DMS53 (cell line): ENCODE results near the gene LCOR.

ENCODE experiments used
- DNase-seq: peaks from one replicate; lab custom pipeline; 2025; lab: John Stamatoyannopoulos, UW

LCOR gene

GRCh38 chr10:96935810-96936209 is 103.7 kb downstream of the LCOR start:
- DNase-seq, result no peak

- DNase-seq, result peak; percentile 54
Observed at GRCh38 chr10:96943161-96943560, 111.1 kb downstream of the LCOR start.

GRCh38 chr10:96947036-96947435 is 114.9 kb downstream of the LCOR start:
- DNase-seq, result no peak

- no peak for DNase-seq
Observed at GRCh38 chr10:96949039-96949683, 117.1 kb downstream of the LCOR start.

- no peak for DNase-seq
Observed at GRCh38 chr10:96951954-96952353, 119.9 kb downstream of the LCOR start.

GRCh38 chr10:96955794-96956193 is 123.7 kb downstream of the LCOR start:
- no peak for DNase-seq

GRCh38 chr10:96958071-96958470 is 126.0 kb downstream of the LCOR start:
- no peak for DNase-seq

GRCh38 chr10:96959733-96960132 is 127.6 kb downstream of the LCOR start:
- DNase-seq, result no peak

GRCh38 chr10:96960872-96961271 is 128.8 kb downstream of the LCOR start:
- DNase-seq, result no peak

GRCh38 chr10:96964131-96964530 is 132.0 kb downstream of the LCOR start:
- DNase-seq, result no peak

- DNase-seq, result no peak
Observed at GRCh38 chr10:96967847-96968246, 135.7 kb downstream of the LCOR start.

- no peak for DNase-seq
Observed at GRCh38 chr10:96968682-96969423, 136.8 kb downstream of the LCOR start.

- DNase-seq, result peak; percentile 43
Observed at GRCh38 chr10:96971324-96971723, 139.2 kb downstream of the LCOR start.

- no peak for DNase-seq
Observed at GRCh38 chr10:96972264-96972663, 140.2 kb downstream of the LCOR start.

GRCh38 chr10:96973809-96974747 is 142.0 kb downstream of the LCOR start:
- DNase-seq, result no peak

- no peak for DNase-seq
Observed at GRCh38 chr10:96975136-96975535, 143.0 kb downstream of the LCOR start.

GRCh38 chr10:96978621-96979154 is 146.6 kb downstream of the LCOR start:
- DNase-seq, result no peak

- DNase-seq, result no peak
Observed at GRCh38 chr10:96982149-96982930, 150.2 kb downstream of the LCOR start.

GRCh38 chr10:96984541-96985131 is 152.5 kb downstream of the LCOR start:
- no peak for DNase-seq

GRCh38 chr10:96986200-96986856 is 154.2 kb downstream of the LCOR start:
- DNase-seq, result no peak
